Cerebellar cortex (tissue), 1 donor: ENCODE data around the gene GRK3.
A peak's percentile ranks its signal among the peaks of the same experiment; 100 is the strongest.
"Not testable (repeated sequence)": the region's sequence is repeated elsewhere in the genome, so short reads cannot be mapped to it uniquely, and the experiment has no call there.

Experiments used
- DNase-seq: peaks from one replicate; pipeline ENCODE4 v3.0.0-alpha.2; 2015; ENCODE audit warnings: low spot score

Gene GRK3

GRCh38 chr22:25698978-25699377 lies 134.5 kb downstream of the GRK3 start:
- DNase-seq: no peak

- DNase-seq: no peak
Measured at GRCh38 chr22:25701056-25701780, 136.7 kb downstream of the GRK3 start.

GRCh38 chr22:25702040-25702439 lies 137.6 kb downstream of the GRK3 start:
- peak; percentile 55 for DNase-seq

- no peak for DNase-seq
Measured at GRCh38 chr22:25702571-25703167, 138.2 kb downstream of the GRK3 start.

- no peak for DNase-seq
Measured at GRCh38 chr22:25704701-25705100, 140.2 kb downstream of the GRK3 start.

- no peak for DNase-seq
Measured at GRCh38 chr22:25706197-25706596, 141.7 kb downstream of the GRK3 start.

- not testable (repeated sequence) for DNase-seq
Measured at GRCh38 chr22:25708430-25708829, 144.0 kb downstream of the GRK3 start.

- DNase-seq: no peak
Measured at GRCh38 chr22:25709758-25710157, 145.3 kb downstream of the GRK3 start.

- DNase-seq: no peak
Measured at GRCh38 chr22:25710501-25710900, 146.0 kb downstream of the GRK3 start.

- DNase-seq: no peak
Measured at GRCh38 chr22:25711491-25711890, 147.0 kb downstream of the GRK3 start.

GRCh38 chr22:25712661-25713400 lies 148.4 kb downstream of the GRK3 start:
- DNase-seq: no peak

- no peak for DNase-seq
Measured at GRCh38 chr22:25714070-25714469, 149.6 kb downstream of the GRK3 start.

GRCh38 chr22:25714739-25715138 lies 150.3 kb downstream of the GRK3 start:
- no peak for DNase-seq

GRCh38 chr22:25716637-25717036 lies 152.2 kb downstream of the GRK3 start:
- no peak for DNase-seq

- no peak for DNase-seq
Measured at GRCh38 chr22:25718135-25718840, 153.8 kb downstream of the GRK3 start.

GRCh38 chr22:25722223-25722622 lies 157.7 kb downstream of the GRK3 start:
- DNase-seq: no peak

- no peak for DNase-seq
Measured at GRCh38 chr22:25722626-25723025, 158.2 kb downstream of the GRK3 start.

- no peak for DNase-seq
Measured at GRCh38 chr22:25726241-25726640, 161.8 kb downstream of the GRK3 start.

- no peak for DNase-seq
Measured at GRCh38 chr22:25728071-25728470, 163.6 kb downstream of the GRK3 start.

- no peak for DNase-seq
Measured at GRCh38 chr22:25729016-25729995, 164.8 kb downstream of the GRK3 start.

GRCh38 chr22:25735650-25736049 lies 171.2 kb downstream of the GRK3 start:
- no peak for DNase-seq
